ENCODE measurements around the gene NYAP2. TPM values are rescaled to one million over a fixed set of nuclear protein-coding genes. Genes with fewer than 3 reads are reported as not detected.

The NYAP2 gene
- total and polyA plus RNA-seq, 2 of the 4 experiments (the other 2 are of a cell fraction): not detected

DNA sequence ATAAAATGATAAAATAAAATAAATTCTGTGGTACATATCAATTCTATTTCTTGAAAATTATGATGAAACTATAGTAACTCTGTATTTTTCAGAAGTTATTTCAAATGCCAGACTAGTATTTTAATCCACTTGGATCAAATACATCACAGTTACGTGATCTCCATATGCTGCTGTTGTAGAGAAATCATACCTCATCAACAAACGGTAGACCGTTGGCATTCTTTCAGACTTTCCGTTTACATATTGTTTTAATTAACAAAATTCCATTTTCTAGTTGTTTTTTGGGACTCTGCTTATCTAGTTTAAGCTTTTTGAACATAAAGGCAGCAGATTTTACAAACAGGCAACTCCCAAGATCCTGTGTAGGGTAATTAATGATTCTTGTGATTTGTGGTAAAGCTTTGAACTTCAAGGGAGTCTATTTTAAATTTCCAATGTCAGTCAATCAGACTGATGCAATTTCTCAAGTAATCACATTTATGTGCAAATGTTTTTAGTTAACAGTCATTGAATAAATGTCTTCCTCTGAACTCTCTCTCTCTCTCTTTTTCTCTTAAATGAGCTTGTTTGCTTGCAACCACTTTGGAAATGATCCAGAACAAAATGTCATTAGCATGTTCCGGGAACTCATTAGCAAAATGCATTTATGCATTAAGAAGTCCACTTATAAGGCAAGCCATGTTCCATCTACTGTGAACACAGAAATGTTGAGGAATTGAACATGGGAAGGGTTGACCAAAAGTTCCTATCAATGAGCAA is 31.8 kb downstream of the NYAP2 start:
- H2BK5ac ChIP-seq (ENCODE audit: low read depth, low read length, poor library complexity, severe bottlenecking): no peak overlapping the region
- no peak overlapping the region for H3K14ac ChIP-seq (replicated peaks; ENCODE audit: low read depth, low read length)
- no peak for DNase-seq
- H3K9me1 ChIP-seq (ENCODE audit: insufficient read depth, low read length): no peaks in the 10 kb centered on the region
- no peak overlapping the region for H2BK120ac ChIP-seq (ENCODE audit: low read depth, low read length)
- H4K5ac ChIP-seq (ENCODE audit: low read depth, low read length): no peak overlapping the region
- no CpG with 5 or more reads among the region's 5 CpGs for WGBS, 2 experiments (ENCODE audit: extremely low coverage in 2 of 2, insufficient read length in 1 of 2)
- H3K18ac ChIP-seq (ENCODE audit: low read depth, low read length): no peak overlapping the region
- H2BK15ac ChIP-seq (ENCODE audit: low read depth, low read length): no peak overlapping the region
- H3K36me3 ChIP-seq (ENCODE audit: control insufficient read depth, insufficient read depth, low read length): no peaks in the 10 kb centered on the region
- no peak overlapping the region for H2AK5ac ChIP-seq (ENCODE audit: low read depth, low read length)
- no peak overlapping the region for H4K8ac ChIP-seq (ENCODE audit: low read depth in 2 of 2, low read length in 2 of 2)
- H3K4me3 ChIP-seq (ENCODE audit: insufficient read depth, low read depth, low read length): no peak overlapping the region
- no peaks in the 10 kb centered on the region for H3K79me1 ChIP-seq (ENCODE audit: low read depth in 1 of 2, low read length in 2 of 2)
- ChIA-PET CTCF (interaction anchor here (0.6 kb wide), 1 partner anchor 224 kb away, joined by 5 read pairs; no protein-coding TSS in a partner anchor), POLR2A (ENCODE audit: unreplicated experiment) (no interaction called here)
- no peak overlapping the region for H3K27ac ChIP-seq (ENCODE audit: insufficient read depth, low read length)
- no peak overlapping the region for H3K4me2 ChIP-seq (ENCODE audit: low read depth, low read length)
- no peak overlapping the region for H3K23ac ChIP-seq (ENCODE audit: low read depth, low read length)
- H3K9me3 ChIP-seq (ENCODE audit: control insufficient read depth, insufficient read depth, low read length): no peaks in the 10 kb centered on the region
- ATAC-seq (ENCODE audit: low read depth): no peak
- no peak overlapping the region for H2BK20ac ChIP-seq (ENCODE audit: low read depth, low read length)
- no peak for TF ChIP-seq NFE2L2 (IDR thresholded peaks at IDR 0.05; ENCODE audit: low read depth, low read length)
- TF ChIP-seq, protein P1, sequence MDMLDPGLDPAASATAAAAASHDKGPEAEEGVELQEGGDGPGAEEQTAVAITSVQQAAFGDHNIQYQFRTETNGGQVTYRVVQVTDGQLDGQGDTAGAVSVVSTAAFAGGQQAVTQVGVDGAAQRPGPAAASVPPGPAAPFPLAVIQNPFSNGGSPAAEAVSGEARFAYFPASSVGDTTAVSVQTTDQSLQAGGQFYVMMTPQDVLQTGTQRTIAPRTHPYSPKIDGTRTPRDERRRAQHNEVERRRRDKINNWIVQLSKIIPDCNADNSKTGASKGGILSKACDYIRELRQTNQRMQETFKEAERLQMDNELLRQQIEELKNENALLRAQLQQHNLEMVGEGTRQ (IDR thresholded peaks at IDR 0.05; ENCODE audit: low read depth, low read length): no peak
- TF ChIP-seq, protein P2, sequence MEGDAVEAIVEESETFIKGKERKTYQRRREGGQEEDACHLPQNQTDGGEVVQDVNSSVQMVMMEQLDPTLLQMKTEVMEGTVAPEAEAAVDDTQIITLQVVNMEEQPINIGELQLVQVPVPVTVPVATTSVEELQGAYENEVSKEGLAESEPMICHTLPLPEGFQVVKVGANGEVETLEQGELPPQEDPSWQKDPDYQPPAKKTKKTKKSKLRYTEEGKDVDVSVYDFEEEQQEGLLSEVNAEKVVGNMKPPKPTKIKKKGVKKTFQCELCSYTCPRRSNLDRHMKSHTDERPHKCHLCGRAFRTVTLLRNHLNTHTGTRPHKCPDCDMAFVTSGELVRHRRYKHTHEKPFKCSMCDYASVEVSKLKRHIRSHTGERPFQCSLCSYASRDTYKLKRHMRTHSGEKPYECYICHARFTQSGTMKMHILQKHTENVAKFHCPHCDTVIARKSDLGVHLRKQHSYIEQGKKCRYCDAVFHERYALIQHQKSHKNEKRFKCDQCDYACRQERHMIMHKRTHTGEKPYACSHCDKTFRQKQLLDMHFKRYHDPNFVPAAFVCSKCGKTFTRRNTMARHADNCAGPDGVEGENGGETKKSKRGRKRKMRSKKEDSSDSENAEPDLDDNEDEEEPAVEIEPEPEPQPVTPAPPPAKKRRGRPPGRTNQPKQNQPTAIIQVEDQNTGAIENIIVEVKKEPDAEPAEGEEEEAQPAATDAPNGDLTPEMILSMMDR (conservative IDR thresholded peaks at IDR 0.05; ENCODE audit: low read depth, low read length): no peak
- no peak for TF ChIP-seq CEBPB (IDR thresholded peaks at IDR 0.05; ENCODE audit: low read depth, low read length)
- no peak for TF ChIP-seq CHD1 (IDR thresholded peaks at IDR 0.05; ENCODE audit: low read depth, low read length)
- in situ Hi-C loops (cut with MboI; ENCODE audit: low sequenced_read_pairs) (no loop called here), intact Hi-C loops (cut with micrococcal nuclease) (no loop called here), dilution Hi-C loops (cut with HindIII; ENCODE audit: low sequenced_read_pairs, unreplicated experiment) (no loop called here)
- no peak overlapping the region for H2AFZ ChIP-seq (replicated peaks; ENCODE audit: low read length, poor library complexity)
- no peak overlapping the region for H3K9ac ChIP-seq (ENCODE audit: low read depth, low read length)
- no peaks in the 10 kb centered on the region for H3K27me3 ChIP-seq (ENCODE audit: control insufficient read depth, insufficient read depth, low read length)
- H4K91ac ChIP-seq (ENCODE audit: insufficient read depth, low read depth, low read length): no peak overlapping the region
- H3K4ac ChIP-seq (ENCODE audit: low read depth, low read length): no peak overlapping the region
- H4K20me1 ChIP-seq (ENCODE audit: insufficient read depth, low read length): no peaks in the 10 kb centered on the region
- H2AK9ac ChIP-seq (replicated peaks; ENCODE audit: low read depth, low read length, poor library complexity): no peak overlapping the region
- no peaks in the 10 kb centered on the region for H3K4me1 ChIP-seq (ENCODE audit: control insufficient read depth, insufficient read depth, low read length)
- no peak overlapping the region for H3K56ac ChIP-seq (ENCODE audit: extremely low read depth, insufficient read depth, low read length)
- BruUV-seq (replicated peaks): no TSS peak
